K562 (cell line): ENCODE data around the gene IRF2. TPM values are rescaled to one million over a fixed set of nuclear protein-coding genes. Genes with fewer than 3 reads are reported as not detected.
A peak's percentile ranks its signal among the peaks of the same experiment; 100 is the strongest.

ENCODE experiments used
- ATAC-seq: fragments of 200-7000 bp; cut with Tn5 transposase; 3 replicates; pipeline ENCODE4 v1.9.1; 2020; ENCODE audit warnings: moderate library complexity
- BruUV-seq: library from RNA; stranded (reverse); fragments of 400-500 nt; replicated peaks from 2 replicates; lab custom pipeline; 2021; lab: Mats Ljungman, UMichigan
- CTCF ChIA-PET: fragments of 300-600 bp; formaldehyde crosslinking; extraction: SDS; loops from one replicate; lab custom pipeline; 2021; ENCODE audit warnings: low intra/inter-chr PET ratio; lab: Yijun Ruan, JAX
- POLR2A ChIA-PET: fragments of 300-600, 350-650 bp; sonication (Branson Sonifier 250); formaldehyde crosslinking; extraction: SDS; loops from one replicate; lab custom pipeline; 2021; ENCODE audit warnings: antibody characterized with exemption, inconsistent platforms; lab: Yijun Ruan, JAX
- DNase-seq, 4 experiments: peaks; one replicate each; pipeline versions ENCODE4 v3.0.0 to v3.0.0-alpha.2; 2011 to 2018; ENCODE audit warnings: low spot score in 3 of 4, mixed read lengths in 3 of 4; ENCODE audit errors: extremely low read depth in 1 of 4
- FAIRE-seq: peaks from 2 replicates; lab custom pipeline; 2011; peaks lifted over from hg19 to GRCh38; lab: Jason Lieb, UNC
- H2AFZ ChIP-seq: 2 replicates; pipeline ENCODE4 v1.6.0; 2011; ENCODE audit warnings: low read depth, low read length, control low read depth, inconsistent platforms
- H3K27ac ChIP-seq: fragments of 200-600 bp; 3 replicates; pipeline ENCODE4 v1.8.0; 2011; ENCODE audit warnings: low read depth, mild to moderate bottlenecking, control low read depth, inconsistent platforms, low read length, moderate library complexity, mixed read lengths; ENCODE audit errors: extremely low read depth
- H3K27me3 ChIP-seq, 2 experiments: fragments of 300-600 bp in 1 of 2; 2 replicates in 1 of 2; 3 replicates in 1 of 2; pipeline versions ENCODE4 v1.6.0 to v1.8.0; 2011; ENCODE audit warnings: inconsistent platforms in 2 of 2, low read length in 2 of 2, mild to moderate bottlenecking in 1 of 2, mixed read lengths in 1 of 2, moderate library complexity in 1 of 2; ENCODE audit not compliant: control insufficient read depth in 2 of 2, insufficient read depth in 2 of 2
- H3K36me3 ChIP-seq: fragments of 300-600 bp; 3 replicates; pipeline ENCODE4 v1.8.0; 2011; ENCODE audit warnings: mild to moderate bottlenecking, low read length, inconsistent platforms; ENCODE audit not compliant: control insufficient read depth, insufficient read depth
- H3K4me1 ChIP-seq, 2 experiments: fragments of 200-600 bp in 1 of 2; replicated peaks in 1 of 2; 2 replicates in 1 of 2; 3 replicates in 1 of 2; pipeline versions ENCODE4 v1.5.1 to v1.8.0; 2011; ENCODE audit warnings: inconsistent platforms in 2 of 2, low read length in 2 of 2, mild to moderate bottlenecking in 1 of 2, mixed read lengths in 1 of 2, moderate library complexity in 1 of 2; ENCODE audit not compliant: control insufficient read depth in 2 of 2, insufficient read depth in 2 of 2
- H3K4me2 ChIP-seq: 2 replicates; pipeline ENCODE4 v1.6.1; 2011; ENCODE audit warnings: low read length, control low read depth, inconsistent platforms, mixed read lengths; ENCODE audit not compliant: insufficient read depth
- H3K4me3 ChIP-seq: fragments of 200-600 bp; sonication (generic), shearing (Covaris generic); 2 replicates; pipeline ENCODE4 v1.5.1; 2016; ENCODE audit warnings: control low read depth, inconsistent platforms
- H3K79me2 ChIP-seq: fragments of 200-600 bp; 3 replicates; pipeline ENCODE4 v1.8.0; 2011; ENCODE audit warnings: low read length, inconsistent platforms; ENCODE audit not compliant: control insufficient read depth, insufficient read depth
- H3K9ac ChIP-seq, 2 experiments: 2 replicates each; pipeline versions ENCODE4 v1.6.0 to v1.6.1; 2011; ENCODE audit warnings: low read depth in 2 of 2, low read length in 2 of 2, control low read depth in 1 of 2, inconsistent platforms in 1 of 2, mild to moderate bottlenecking in 1 of 2, mixed read lengths in 1 of 2; ENCODE audit not compliant: insufficient read depth in 1 of 2
- H3K9me1 ChIP-seq: one replicate; pipeline ENCODE4 v1.6.0; 2011; ENCODE audit warnings: inconsistent platforms, mild to moderate bottlenecking, low read length, moderate library complexity; ENCODE audit not compliant: control insufficient read depth, insufficient read depth
- H3K9me3 ChIP-seq: replicated peaks from 2 replicates; pipeline ENCODE4 v1.5.1; 2011; ENCODE audit warnings: low read depth, low read length, inconsistent platforms; ENCODE audit not compliant: control insufficient read depth, insufficient read depth
- H4K20me1 ChIP-seq: replicated peaks from 2 replicates; pipeline ENCODE4 v1.6.1; 2011; ENCODE audit warnings: low read length, inconsistent platforms, mixed read lengths; ENCODE audit not compliant: control insufficient read depth, insufficient read depth
- WGBS: fragments of 100-300 bp; shearing (Covaris generic); methylation state at CpG from one replicate; pipeline ENCODE4 v1.1.6; 2016; ENCODE audit warnings: low coverage, mixed read lengths; ENCODE audit not compliant: insufficient coverage; ENCODE audit errors: missing lambda C conversion rate; 5-methylcytosine and 5-hydroxymethylcytosine counted together
- in situ Hi-C: fragments of 300-500 bp; cut with MboI; formaldehyde crosslinking; loops from 4 replicates; pipeline ENCODE4 v1.15.0; 2018; ENCODE audit warnings: inconsistent platforms, mixed read lengths
- intact Hi-C: fragments of 100-400 bp; cut with micrococcal nuclease; formaldehyde crosslinking; loops from 2 replicates; pipeline ENCODE4 v1.14.2; 2022
- polyA plus RNA-seq, 8 experiments: library from polyadenylated mRNA; depleted of rRNA in 4 of 8; stranded (reverse) in 5 of 8; unstranded in 3 of 8; fragments of >200 nt; fragmentation: Nextera tagmentation in 2 of 8; fragmentation: Illumina TruSeq in 1 of 8; extraction: Ambion mirVana in 2 of 8; extraction: Trizol in 1 of 8; gene quantifications; 2 replicates each; pipeline versions ENCODE4 v1.2.1 to v1.2.3, GENCODE V29; 2011 to 2014; ENCODE audit warnings: inconsistent platforms in 1 of 8, missing spikeins in 1 of 8
- total RNA-seq, 7 experiments: library from RNA; depleted of rRNA in 6 of 7; stranded (reverse); fragments of >200 nt in 6 of 7; fragmentation: Illumina TruSeq in 2 of 7; extraction: Trizol in 2 of 7; gene quantifications; 2 replicates each; pipeline versions ENCODE4 v1.2.1 to v1.2.3, GENCODE V29; 2011 to 2021; ENCODE audit warnings: low replicate concordance in 1 of 7
- TF ChIP-seq, protein P1 (sequence below): sonication (generic); formaldehyde crosslinking; IDR thresholded peaks from 2 replicates; pipeline ENCODE4 v1.8.1; 2023; ENCODE audit warnings: mild to moderate bottlenecking, missing genetic modification reagents
- TF ChIP-seq, protein P2 (sequence below), 2 experiments: fragments of 250-450 bp in 1 of 2; fragments of 450-650 bp in 1 of 2; sonication (Bioruptor Pico) in 1 of 2; IDR thresholded peaks; 2 replicates each; pipeline versions ENCODE4 v1.6.1 to v1.8.0; 2016 to 2021; ENCODE audit warnings: mild to moderate bottlenecking in 2 of 2, moderate library complexity in 2 of 2, missing compliant biosample characterization in 1 of 2, missing genetic modification characterization in 1 of 2

The IRF2 gene
- total and polyA plus RNA-seq, 9 of the 15 experiments (the other 6 are each of a cell fraction or from before 2014, with no cell fraction given), result 7.1 to 17.1 (median 11.3) TPM

DNA sequence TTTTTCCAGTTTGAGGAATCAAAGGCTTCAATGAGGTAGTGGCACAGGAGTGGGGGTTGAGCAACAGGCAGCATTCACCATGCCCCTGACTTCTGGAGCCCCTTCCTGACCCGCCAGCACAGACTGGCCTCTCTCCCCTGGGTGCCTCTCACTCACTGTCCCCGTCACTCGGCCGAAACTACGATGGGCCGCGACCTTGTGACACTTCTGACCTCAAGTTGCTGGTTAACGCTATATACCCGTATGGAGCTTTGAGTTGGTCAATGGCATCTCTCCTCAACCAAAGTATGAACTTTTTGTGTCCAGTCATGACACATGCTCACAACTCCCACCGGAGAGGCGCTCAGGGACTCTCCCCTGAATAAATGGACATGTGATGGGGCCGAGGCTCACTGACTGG lies 72.1 kb downstream of the IRF2 start:
- Histone ChIP-seq H3K9me1 (no peaks in the 10 kb centered on the region), H3K36me3 (peaks cover 23% of the 10 kb centered on the region; the same call in 2 of the 3 replicates), H3K4me1 (no peaks in the 10 kb centered on the region; a peak in 1 of 5 replicates), H3K4me2 (no peak overlapping the region), H3K4me3 (no peak overlapping the region), H3K79me2 (no peaks in the 10 kb centered on the region), H2AFZ (no peak overlapping the region), H3K9me3 (no peaks in the 10 kb centered on the region), H3K27ac (no peak overlapping the region), H3K27me3 (no peaks in the 10 kb centered on the region), H4K20me1 (no peaks in the 10 kb centered on the region), H3K9ac (no peak overlapping the region)
- in situ Hi-C loops (no loop called here), intact Hi-C loops (no loop called here)
- ChIA-PET POLR2A (no interaction called here), CTCF (no interaction called here)
- FAIRE-seq, result no peak
- ATAC-seq, result no peak
- TF ChIP-seq, protein P1, sequence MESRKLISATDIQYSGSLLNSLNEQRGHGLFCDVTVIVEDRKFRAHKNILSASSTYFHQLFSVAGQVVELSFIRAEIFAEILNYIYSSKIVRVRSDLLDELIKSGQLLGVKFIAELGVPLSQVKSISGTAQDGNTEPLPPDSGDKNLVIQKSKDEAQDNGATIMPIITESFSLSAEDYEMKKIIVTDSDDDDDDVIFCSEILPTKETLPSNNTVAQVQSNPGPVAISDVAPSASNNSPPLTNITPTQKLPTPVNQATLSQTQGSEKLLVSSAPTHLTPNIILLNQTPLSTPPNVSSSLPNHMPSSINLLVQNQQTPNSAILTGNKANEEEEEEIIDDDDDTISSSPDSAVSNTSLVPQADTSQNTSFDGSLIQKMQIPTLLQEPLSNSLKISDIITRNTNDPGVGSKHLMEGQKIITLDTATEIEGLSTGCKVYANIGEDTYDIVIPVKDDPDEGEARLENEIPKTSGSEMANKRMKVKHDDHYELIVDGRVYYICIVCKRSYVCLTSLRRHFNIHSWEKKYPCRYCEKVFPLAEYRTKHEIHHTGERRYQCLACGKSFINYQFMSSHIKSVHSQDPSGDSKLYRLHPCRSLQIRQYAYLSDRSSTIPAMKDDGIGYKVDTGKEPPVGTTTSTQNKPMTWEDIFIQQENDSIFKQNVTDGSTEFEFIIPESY (CRISPR knock-in tag), result 0 out of 2 replicates have a peak, but pooled peaks have one; percentile 21
- TF ChIP-seq, protein P2, sequence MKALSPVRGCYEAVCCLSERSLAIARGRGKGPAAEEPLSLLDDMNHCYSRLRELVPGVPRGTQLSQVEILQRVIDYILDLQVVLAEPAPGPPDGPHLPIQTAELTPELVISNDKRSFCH (CRISPR knock-in tag; IDR thresholded peaks at IDR 0.05), result no peak
- TF ChIP-seq, protein P2 (tag; IDR thresholded peaks at IDR 0.05), result no peak
- no peak for DNase-seq
- no TSS peak for BruUV-seq
- WGBS, result 93% methylated on average over 12 of the region's 12 CpGs
